HCT116 (cell line): ENCODE measurements around the gene ROBO1.

Experiments used
- CBX3 ChIP-seq: IDR thresholded peaks from 2 replicates; pipeline ENCODE4 v1.6.1; 2012; ENCODE audit warnings: low read depth
- EGR1 ChIP-seq: IDR thresholded peaks from 2 replicates; pipeline ENCODE4 v1.6.1; 2012; ENCODE audit warnings: low read depth
- EZH2 ChIP-seq: fragments of 200-600 bp; sonication (generic); IDR thresholded peaks from 2 replicates; pipeline ENCODE4 v1.6.1; 2017; ENCODE audit warnings: antibody characterized with exemption, mixed run types
- JUND ChIP-seq: IDR thresholded peaks from 2 replicates; pipeline ENCODE4 v1.6.1; 2012
- MAX ChIP-seq: IDR thresholded peaks from 2 replicates; pipeline ENCODE4 v1.6.1; 2012
- POLR2A ChIP-seq: IDR thresholded peaks from 2 replicates; pipeline ENCODE4 v1.7.0; 2011; ENCODE audit warnings: borderline replicate concordance; ENCODE audit not compliant: insufficient read depth, insufficient read length; ENCODE audit errors: extremely low read depth
- POLR2AphosphoS5 ChIP-seq: IDR thresholded peaks from 2 replicates; pipeline ENCODE4 v1.6.1; 2011; ENCODE audit warnings: mild to moderate bottlenecking, low read depth, low read length, moderate library complexity
- RAD21 ChIP-seq: IDR thresholded peaks from 2 replicates; pipeline ENCODE4 v1.6.1; 2012; ENCODE audit warnings: low read depth, mild to moderate bottlenecking
- REST ChIP-seq: IDR thresholded peaks from 2 replicates; pipeline ENCODE4 v1.6.1; 2012; ENCODE audit warnings: low read depth
- TCF7L2 ChIP-seq: IDR thresholded peaks from 2 replicates; pipeline ENCODE4 v1.7.0; 2011; ENCODE audit warnings: borderline replicate concordance, inconsistent platforms; ENCODE audit not compliant: insufficient read depth, insufficient read length; ENCODE audit errors: extremely low read depth
- YY1 ChIP-seq: IDR thresholded peaks from 2 replicates; pipeline ENCODE4 v1.6.1; 2011; ENCODE audit warnings: low read length, low read depth, moderate library complexity, mild to moderate bottlenecking; ENCODE audit not compliant: insufficient replicate concordance; ENCODE audit errors: extremely low read depth
- ZBTB33 ChIP-seq: IDR thresholded peaks from 2 replicates; pipeline ENCODE4 v1.6.1; 2011; ENCODE audit warnings: mild to moderate bottlenecking, low read length, moderate library complexity; ENCODE audit not compliant: insufficient replicate concordance; ENCODE audit errors: extremely low read depth
- TF ChIP-seq, protein P1 (sequence below), 3 experiments: fragments of 200-600 bp in 1 of 3; sonication (generic) in 1 of 3; IDR thresholded peaks in 2 of 3; conservative IDR thresholded peaks in 1 of 3; 2 replicates each; pipeline ENCODE4 v1.5.1; 2012 to 2017; ENCODE audit warnings: low read depth in 2 of 3, low read length in 2 of 3, antibody characterized with exemption in 1 of 3, borderline replicate concordance in 1 of 3, control low read depth in 1 of 3, mild to moderate bottlenecking in 1 of 3, mixed read lengths in 1 of 3, mixed run types in 1 of 3, moderate library complexity in 1 of 3; ENCODE audit not compliant: insufficient read depth in 1 of 3

- no peak for TF ChIP-seq POLR2A
- no peak for TF ChIP-seq POLR2AphosphoS5
- TF ChIP-seq EZH2: no peak
- TF ChIP-seq, protein P1, sequence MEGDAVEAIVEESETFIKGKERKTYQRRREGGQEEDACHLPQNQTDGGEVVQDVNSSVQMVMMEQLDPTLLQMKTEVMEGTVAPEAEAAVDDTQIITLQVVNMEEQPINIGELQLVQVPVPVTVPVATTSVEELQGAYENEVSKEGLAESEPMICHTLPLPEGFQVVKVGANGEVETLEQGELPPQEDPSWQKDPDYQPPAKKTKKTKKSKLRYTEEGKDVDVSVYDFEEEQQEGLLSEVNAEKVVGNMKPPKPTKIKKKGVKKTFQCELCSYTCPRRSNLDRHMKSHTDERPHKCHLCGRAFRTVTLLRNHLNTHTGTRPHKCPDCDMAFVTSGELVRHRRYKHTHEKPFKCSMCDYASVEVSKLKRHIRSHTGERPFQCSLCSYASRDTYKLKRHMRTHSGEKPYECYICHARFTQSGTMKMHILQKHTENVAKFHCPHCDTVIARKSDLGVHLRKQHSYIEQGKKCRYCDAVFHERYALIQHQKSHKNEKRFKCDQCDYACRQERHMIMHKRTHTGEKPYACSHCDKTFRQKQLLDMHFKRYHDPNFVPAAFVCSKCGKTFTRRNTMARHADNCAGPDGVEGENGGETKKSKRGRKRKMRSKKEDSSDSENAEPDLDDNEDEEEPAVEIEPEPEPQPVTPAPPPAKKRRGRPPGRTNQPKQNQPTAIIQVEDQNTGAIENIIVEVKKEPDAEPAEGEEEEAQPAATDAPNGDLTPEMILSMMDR (IDR thresholded peaks at IDR 0.05 in 2 of 3, conservative IDR thresholded peaks at IDR 0.05 in 1 of 3; ENCODE audit: borderline replicate concordance in 1 of 3, insufficient read depth in 1 of 3, low read depth in 2 of 3, low read length in 2 of 3): no peak
- TF ChIP-seq ZBTB33: no peak
- TF ChIP-seq MAX: no peak
- TF ChIP-seq EGR1: no peak
- no peak for TF ChIP-seq RAD21
- TF ChIP-seq YY1: no peak
- TF ChIP-seq JUND: no peak
- TF ChIP-seq TCF7L2: no peak
- TF ChIP-seq REST: no peak
- no peak for TF ChIP-seq CBX3
Observed at GRCh38 chr3:79406175-79406574, 361.6 kb downstream of the ROBO1 start.
